ENCODE data around the gene FRMD6.

GRCh38 chr14:51727526-51727925 is 75.8 kb downstream of the FRMD6 start:
- TF ChIP-seq, protein P1, sequence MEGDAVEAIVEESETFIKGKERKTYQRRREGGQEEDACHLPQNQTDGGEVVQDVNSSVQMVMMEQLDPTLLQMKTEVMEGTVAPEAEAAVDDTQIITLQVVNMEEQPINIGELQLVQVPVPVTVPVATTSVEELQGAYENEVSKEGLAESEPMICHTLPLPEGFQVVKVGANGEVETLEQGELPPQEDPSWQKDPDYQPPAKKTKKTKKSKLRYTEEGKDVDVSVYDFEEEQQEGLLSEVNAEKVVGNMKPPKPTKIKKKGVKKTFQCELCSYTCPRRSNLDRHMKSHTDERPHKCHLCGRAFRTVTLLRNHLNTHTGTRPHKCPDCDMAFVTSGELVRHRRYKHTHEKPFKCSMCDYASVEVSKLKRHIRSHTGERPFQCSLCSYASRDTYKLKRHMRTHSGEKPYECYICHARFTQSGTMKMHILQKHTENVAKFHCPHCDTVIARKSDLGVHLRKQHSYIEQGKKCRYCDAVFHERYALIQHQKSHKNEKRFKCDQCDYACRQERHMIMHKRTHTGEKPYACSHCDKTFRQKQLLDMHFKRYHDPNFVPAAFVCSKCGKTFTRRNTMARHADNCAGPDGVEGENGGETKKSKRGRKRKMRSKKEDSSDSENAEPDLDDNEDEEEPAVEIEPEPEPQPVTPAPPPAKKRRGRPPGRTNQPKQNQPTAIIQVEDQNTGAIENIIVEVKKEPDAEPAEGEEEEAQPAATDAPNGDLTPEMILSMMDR (IDR thresholded peaks at IDR 0.05) = no peak
- TF ChIP-seq POLR2A (IDR thresholded peaks at IDR 0.05) = no peak

Data from thyroid gland (tissue), 4 donors.